ENCODE data around the gene CMAS. TPM values are rescaled to one million over a fixed set of nuclear protein-coding genes. Genes with fewer than 3 reads are reported as not detected.
A peak's percentile ranks its signal among the peaks of the same experiment; 100 is the strongest.

Gene CMAS
- total and polyA plus RNA-seq, 2 of the 8 experiments (the other 6 are each of a cell fraction or from before 2014, with no cell fraction given): 13.2 to 59.8 TPM

DNA sequence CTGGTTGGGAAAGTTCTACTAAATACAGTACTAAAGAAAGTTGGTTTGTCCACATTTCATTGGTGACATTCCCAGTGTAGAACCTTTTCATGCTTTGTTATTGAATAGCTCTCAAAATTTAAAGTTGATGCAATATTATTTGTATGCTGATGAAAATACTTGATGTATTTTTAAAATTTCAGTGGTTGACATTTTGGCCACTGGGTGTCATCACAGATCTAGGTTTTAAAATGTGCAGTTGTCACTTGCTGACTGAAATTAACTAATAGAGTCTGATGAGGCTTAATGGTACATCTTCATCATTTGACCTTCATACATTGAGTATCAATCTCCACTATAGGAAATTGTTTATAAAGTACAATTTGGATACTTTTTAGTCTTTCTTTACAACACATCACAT, 37.1 kb downstream of the CMAS start:
- Histone ChIP-seq H2AK5ac (ENCODE audit: low read depth, low read length) (no peak overlapping the region), H2AFZ (ENCODE audit: low read length) (no peak overlapping the region), H3K9me3 (ENCODE audit: insufficient read depth in 2 of 2, low read depth in 1 of 2, low read length in 1 of 2) (no peaks in the 10 kb centered on the region), H2BK15ac (ENCODE audit: low read length) (no peak overlapping the region), H3K14ac (ENCODE audit: insufficient read length) (no peak overlapping the region), H3K79me1 (ENCODE audit: low read depth, low read length) (no peaks in the 10 kb centered on the region), H4K20me1 (replicated peaks in 1 of 2; ENCODE audit: control insufficient read depth in 1 of 2, insufficient read depth in 2 of 2, low read length in 2 of 2) (no peaks in the 10 kb centered on the region), H2BK20ac (ENCODE audit: low read length) (no peak overlapping the region), H3K9ac (replicated peaks in 1 of 4; ENCODE audit: extremely low read depth in 1 of 4, low read depth in 3 of 4, low read length in 3 of 4) (no peak overlapping the region), H3K27ac (ENCODE audit: low read depth, low read length) (no peak overlapping the region), H3K79me2 (ENCODE audit: control insufficient read depth in 1 of 2, insufficient read depth in 2 of 2, low read length in 2 of 2) (no peaks in the 10 kb centered on the region), H3K4ac (replicated peaks; ENCODE audit: insufficient read length, low read depth, low read length) (no peak overlapping the region), H3K4me3 (ENCODE audit: extremely low read depth in 1 of 4, insufficient read depth in 2 of 4, low read depth in 3 of 4, low read length in 4 of 4) (no peak overlapping the region), H3K36me3 (ENCODE audit: control insufficient read depth in 2 of 4, insufficient read depth in 4 of 4, low read length in 3 of 4) (no peaks in the 10 kb centered on the region), H3K4me2 (ENCODE audit: insufficient read depth in 1 of 2, low read depth in 2 of 2, low read length in 2 of 2) (no peak overlapping the region), H2BK12ac (ENCODE audit: low read depth, low read length) (no peak overlapping the region), H3K23me2 (ENCODE audit: low read depth, low read length) (no peaks in the 10 kb centered on the region; the same call in 1 of the 2 replicates), H4K91ac (replicated peaks; ENCODE audit: insufficient read length, low read length) (no peak overlapping the region), H3K23ac (ENCODE audit: insufficient read length) (no peak overlapping the region), H3K56ac (replicated peaks; ENCODE audit: insufficient read length, low read depth, low read length) (no peak overlapping the region), H4K5ac (ENCODE audit: insufficient read length, low read depth, low read length) (no peak overlapping the region), H2BK120ac (replicated peaks; ENCODE audit: low read depth, low read length) (no peak overlapping the region), H3K4me1 (replicated peaks in 1 of 4; ENCODE audit: control insufficient read depth in 3 of 4, insufficient read depth in 4 of 4, low read length in 3 of 4) (0 out of 7 replicates have a peak, but pooled peaks cover 0 to 2% (median 0%) of the 10 kb centered on the region in 4 experiments), H3K27me3 (replicated peaks in 1 of 4; ENCODE audit: control insufficient read depth in 3 of 4, extremely low read depth in 1 of 4, insufficient read depth in 3 of 4, low read length in 3 of 4) (no peaks in the 10 kb centered on the region), H3K18ac (ENCODE audit: extremely low read depth, low read length) (no peak overlapping the region), H2BK5ac (ENCODE audit: low read depth, low read length) (no peak overlapping the region), H4K8ac (ENCODE audit: extremely low read depth, insufficient read depth, low read length) (no peak overlapping the region)
- ChIA-PET CTCF (ENCODE audit: partially characterized antibody) (interaction anchor here (0.5 to 3.8 kb wide), 15 partner anchors 8 to 1026 kb away, joined by 3 to 26 read pairs (median 4); no protein-coding TSS in a partner anchor), POLR2A (ENCODE audit: partially characterized antibody) (no interaction called here)
- TF ChIP-seq RBBP5 (IDR thresholded peaks at IDR 0.05; ENCODE audit: borderline replicate concordance, low read depth, low read length): no peak
- TF ChIP-seq, protein P1, sequence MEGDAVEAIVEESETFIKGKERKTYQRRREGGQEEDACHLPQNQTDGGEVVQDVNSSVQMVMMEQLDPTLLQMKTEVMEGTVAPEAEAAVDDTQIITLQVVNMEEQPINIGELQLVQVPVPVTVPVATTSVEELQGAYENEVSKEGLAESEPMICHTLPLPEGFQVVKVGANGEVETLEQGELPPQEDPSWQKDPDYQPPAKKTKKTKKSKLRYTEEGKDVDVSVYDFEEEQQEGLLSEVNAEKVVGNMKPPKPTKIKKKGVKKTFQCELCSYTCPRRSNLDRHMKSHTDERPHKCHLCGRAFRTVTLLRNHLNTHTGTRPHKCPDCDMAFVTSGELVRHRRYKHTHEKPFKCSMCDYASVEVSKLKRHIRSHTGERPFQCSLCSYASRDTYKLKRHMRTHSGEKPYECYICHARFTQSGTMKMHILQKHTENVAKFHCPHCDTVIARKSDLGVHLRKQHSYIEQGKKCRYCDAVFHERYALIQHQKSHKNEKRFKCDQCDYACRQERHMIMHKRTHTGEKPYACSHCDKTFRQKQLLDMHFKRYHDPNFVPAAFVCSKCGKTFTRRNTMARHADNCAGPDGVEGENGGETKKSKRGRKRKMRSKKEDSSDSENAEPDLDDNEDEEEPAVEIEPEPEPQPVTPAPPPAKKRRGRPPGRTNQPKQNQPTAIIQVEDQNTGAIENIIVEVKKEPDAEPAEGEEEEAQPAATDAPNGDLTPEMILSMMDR (IDR thresholded peaks at IDR 0.05; ENCODE audit: control extremely low read depth in 1 of 3, insufficient read depth in 1 of 3, low read depth in 1 of 3, low read length in 3 of 3): peak in 2 of 3 experiments; percentile 12 to 38; a peak in 2 of 4 replicates
- peak; percentile 61 to 66 for TF ChIP-seq RAD21 (IDR thresholded peaks at IDR 0.05 in 1 of 2, conservative IDR thresholded peaks at IDR 0.05 in 1 of 2; ENCODE audit: low read depth in 2 of 2, low read length in 2 of 2)
- FAIRE-seq: peak; percentile 62
- no peak for DNase-seq (ENCODE audit: low read depth in 1 of 2, low spot score in 2 of 2)
